ENCODE measurements around the gene NUMB.
A peak's percentile ranks its signal among the peaks of the same experiment; 100 is the strongest.

The NUMB gene

DNA sequence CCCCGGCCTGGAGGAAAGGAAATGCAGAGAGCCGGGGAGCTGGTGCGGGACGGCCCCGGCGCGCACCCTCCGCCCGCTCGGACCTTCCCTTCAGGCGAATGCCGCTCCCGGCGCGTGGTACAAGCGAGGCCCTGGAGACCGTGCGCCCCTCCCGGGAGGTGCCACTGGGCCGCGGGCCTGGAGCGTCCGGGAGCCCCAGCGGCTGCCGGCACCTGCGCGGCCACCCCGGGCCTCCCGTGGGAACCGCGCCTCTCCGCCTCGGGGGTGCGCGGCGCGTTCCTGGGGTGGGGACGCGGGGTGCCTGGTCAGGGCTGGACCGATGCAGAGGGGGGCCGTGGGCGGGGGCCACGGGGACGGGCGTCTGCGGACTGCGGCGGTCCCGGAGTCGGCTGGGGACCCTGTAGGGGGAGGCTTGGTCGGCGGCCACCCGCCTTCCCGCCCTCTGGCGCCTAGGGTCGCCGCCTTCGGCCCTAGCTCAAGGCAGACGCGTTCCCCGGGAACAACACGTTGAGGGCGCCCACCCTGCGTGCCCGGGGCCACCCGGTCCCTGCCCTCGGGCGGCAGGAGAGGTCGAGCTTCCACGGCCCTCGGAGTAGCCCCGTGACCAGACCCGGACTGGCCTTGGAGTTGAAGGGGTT lies 220.4 kb downstream of the NUMB start:
- no peaks in the 10 kb centered on the region for H3K36me3 ChIP-seq (ENCODE audit: control insufficient read depth in 1 of 2, insufficient read depth in 2 of 2, low read length in 2 of 2)
- no peak overlapping the region for H4K12ac ChIP-seq (ENCODE audit: low read depth, low read length)
- no peak overlapping the region for H4K8ac ChIP-seq (ENCODE audit: low read depth, low read length)
- peaks cover 2% of the 10 kb centered on the region for H3K9me3 ChIP-seq (ENCODE audit: insufficient read depth, low read depth, low read length)
- H3K9ac ChIP-seq (ENCODE audit: low read length): no peak overlapping the region
- H3K27me3 ChIP-seq (ENCODE audit: insufficient read depth, low read length): peaks cover 62% of the 10 kb centered on the region
- H3K23ac ChIP-seq (ENCODE audit: low read length): no peak overlapping the region
- no peak overlapping the region for H3K4ac ChIP-seq (ENCODE audit: low read depth, low read length)
- no CpG with 5 or more reads among the region's 73 CpGs for WGBS (ENCODE audit: extremely low coverage, insufficient coverage, insufficient read length)
- H3K27ac ChIP-seq (ENCODE audit: low read depth, low read length): no peak overlapping the region
- no peak overlapping the region for H3K18ac ChIP-seq (ENCODE audit: low read length)
- no peak overlapping the region for H2BK12ac ChIP-seq (ENCODE audit: low read length)
- no peaks in the 10 kb centered on the region for H3K79me1 ChIP-seq (ENCODE audit: low read length)
- H3K79me2 ChIP-seq (ENCODE audit: control insufficient read depth, insufficient read depth, low read length, poor library complexity): no peaks in the 10 kb centered on the region
- H2AFZ ChIP-seq (ENCODE audit: insufficient read depth, low read length, poor library complexity): peak overlapping the region; percentile 15
- no peak overlapping the region for H4K91ac ChIP-seq (ENCODE audit: low read depth, low read length)
- H2AK5ac ChIP-seq (ENCODE audit: low read length): no peak overlapping the region
- peak overlapping the region; percentile 59 for H3K4me3 ChIP-seq (ENCODE audit: low read depth, low read length)
- DNase-seq: no peak
- H2BK5ac ChIP-seq (ENCODE audit: low read depth, low read length, poor library complexity): no peak overlapping the region
- H3K4me2 ChIP-seq (ENCODE audit: low read length): peak overlapping the region; percentile 70
- no peak overlapping the region for H2BK120ac ChIP-seq (ENCODE audit: insufficient read depth, low read length, poor library complexity)
- no peak overlapping the region for H3K14ac ChIP-seq (ENCODE audit: low read length)
- peaks cover 8 to 10% of the 10 kb centered on the region in 2 experiments for H3K4me1 ChIP-seq (ENCODE audit: control insufficient read depth in 1 of 2, insufficient read depth in 2 of 2, low read length in 2 of 2)

GRCh38 chr14:73237219-73237785 lies 221.0 kb downstream of the NUMB start, which contains the start of gene PAPLN:
TSS of gene PAPLN (plus strand) at chr14:73237506. CDS start at chr14:73239779, 2,273 bp downstream.
- peaks cover 62% of the 10 kb centered on the region for H3K27me3 ChIP-seq (ENCODE audit: insufficient read depth, low read length)
- DNase-seq: peak in 1 of 2 donors; percentile 34
- no peak within 1 kb of the TSS for H3K27ac ChIP-seq (ENCODE audit: low read depth, low read length)
- no peaks in the 10 kb centered on the region for H3K79me2 ChIP-seq (ENCODE audit: control insufficient read depth, insufficient read depth, low read length, poor library complexity)
- H4K12ac ChIP-seq (ENCODE audit: low read depth, low read length): no peak within 1 kb of the TSS
- H3K4me3 ChIP-seq (ENCODE audit: low read depth, low read length): peak within 1 kb of the TSS; percentile 59
- WGBS (ENCODE audit: extremely low coverage, insufficient coverage, insufficient read length): no CpG with 5 or more reads among the region's 48 CpGs
- no peak within 1 kb of the TSS for H2BK12ac ChIP-seq (ENCODE audit: low read length)
- no peak within 1 kb of the TSS for H3K4ac ChIP-seq (ENCODE audit: low read depth, low read length)
- no peak within 1 kb of the TSS for H4K8ac ChIP-seq (ENCODE audit: low read depth, low read length)
- H3K14ac ChIP-seq (ENCODE audit: low read length): no peak within 1 kb of the TSS
- H4K91ac ChIP-seq (ENCODE audit: low read depth, low read length): no peak within 1 kb of the TSS
- no peak within 1 kb of the TSS for H3K23ac ChIP-seq (ENCODE audit: low read length)
- no peaks in the 10 kb centered on the region for H3K79me1 ChIP-seq (ENCODE audit: low read length)
- H3K4me1 ChIP-seq (ENCODE audit: control insufficient read depth in 1 of 2, insufficient read depth in 2 of 2, low read length in 2 of 2): peaks cover 8 to 10% of the 10 kb centered on the region in 2 experiments
- no peak within 1 kb of the TSS for H2BK5ac ChIP-seq (ENCODE audit: low read depth, low read length, poor library complexity)
- H2AK5ac ChIP-seq (ENCODE audit: low read length): no peak within 1 kb of the TSS
- peak within 1 kb of the TSS; percentile 70 for H3K4me2 ChIP-seq (ENCODE audit: low read length)
- H2AFZ ChIP-seq (ENCODE audit: insufficient read depth, low read length, poor library complexity): peak within 1 kb of the TSS; percentile 15
- no peak within 1 kb of the TSS for H3K18ac ChIP-seq (ENCODE audit: low read length)
- no peak within 1 kb of the TSS for H2BK120ac ChIP-seq (ENCODE audit: insufficient read depth, low read length, poor library complexity)
- no peak within 1 kb of the TSS for H3K9ac ChIP-seq (ENCODE audit: low read length)
- no peaks in the 10 kb centered on the region for H3K36me3 ChIP-seq (ENCODE audit: control insufficient read depth in 1 of 2, insufficient read depth in 2 of 2, low read length in 2 of 2)
- H3K9me3 ChIP-seq (ENCODE audit: insufficient read depth, low read depth, low read length): peaks cover 2% of the 10 kb centered on the region

GRCh38 chr14:73236752-73237218 lies 221.6 kb downstream of the NUMB start:
- Histone ChIP-seq H2AK5ac (ENCODE audit: low read length) (no peak overlapping the region), H4K12ac (ENCODE audit: low read depth, low read length) (no peak overlapping the region), H3K14ac (ENCODE audit: low read length) (no peak overlapping the region), H3K18ac (ENCODE audit: low read length) (no peak overlapping the region), H4K91ac (ENCODE audit: low read depth, low read length) (no peak overlapping the region), H3K4ac (ENCODE audit: low read depth, low read length) (no peak overlapping the region), H3K27ac (ENCODE audit: low read depth, low read length) (no peak overlapping the region), H3K4me3 (ENCODE audit: low read depth, low read length) (no peak overlapping the region), H3K23ac (ENCODE audit: low read length) (no peak overlapping the region), H2BK5ac (ENCODE audit: low read depth, low read length, poor library complexity) (no peak overlapping the region), H3K4me2 (ENCODE audit: low read length) (peak overlapping the region; percentile 70), H3K9ac (ENCODE audit: low read length) (no peak overlapping the region), H3K27me3 (ENCODE audit: insufficient read depth, low read length) (peaks cover 62% of the 10 kb centered on the region), H2BK120ac (ENCODE audit: insufficient read depth, low read length, poor library complexity) (no peak overlapping the region), H3K79me1 (ENCODE audit: low read length) (no peaks in the 10 kb centered on the region), H3K36me3 (ENCODE audit: control insufficient read depth in 1 of 2, insufficient read depth in 2 of 2, low read length in 2 of 2) (no peaks in the 10 kb centered on the region), H2AFZ (ENCODE audit: insufficient read depth, low read length, poor library complexity) (no peak overlapping the region), H3K4me1 (ENCODE audit: control insufficient read depth in 1 of 2, insufficient read depth in 2 of 2, low read length in 2 of 2) (peaks cover 8 to 10% of the 10 kb centered on the region in 2 experiments), H4K8ac (ENCODE audit: low read depth, low read length) (no peak overlapping the region), H3K79me2 (ENCODE audit: control insufficient read depth, insufficient read depth, low read length, poor library complexity) (no peaks in the 10 kb centered on the region), H2BK12ac (ENCODE audit: low read length) (no peak overlapping the region), H3K9me3 (ENCODE audit: insufficient read depth, low read depth, low read length) (peaks cover 2% of the 10 kb centered on the region)
- WGBS (ENCODE audit: extremely low coverage, insufficient coverage, insufficient read length): no CpG with 5 or more reads among the region's 7 CpGs
- no peak for DNase-seq

- Histone ChIP-seq H3K4me1 (ENCODE audit: control insufficient read depth in 1 of 2, insufficient read depth in 2 of 2, low read length in 2 of 2) (peaks cover 8 to 10% of the 10 kb centered on the region in 2 experiments), H3K9ac (ENCODE audit: low read length) (no peak overlapping the region), H2AK5ac (ENCODE audit: low read length) (no peak overlapping the region), H4K8ac (ENCODE audit: low read depth, low read length) (no peak overlapping the region), H2BK5ac (ENCODE audit: low read depth, low read length, poor library complexity) (no peak overlapping the region), H2BK12ac (ENCODE audit: low read length) (no peak overlapping the region), H3K4ac (ENCODE audit: low read depth, low read length) (no peak overlapping the region), H3K18ac (ENCODE audit: low read length) (no peak overlapping the region), H3K4me2 (ENCODE audit: low read length) (no peak overlapping the region), H2AFZ (ENCODE audit: insufficient read depth, low read length, poor library complexity) (no peak overlapping the region), H4K12ac (ENCODE audit: low read depth, low read length) (no peak overlapping the region), H3K4me3 (ENCODE audit: low read depth, low read length) (no peak overlapping the region), H3K79me1 (ENCODE audit: low read length) (no peaks in the 10 kb centered on the region), H3K14ac (ENCODE audit: low read length) (no peak overlapping the region), H3K36me3 (ENCODE audit: control insufficient read depth in 1 of 2, insufficient read depth in 2 of 2, low read length in 2 of 2) (no peaks in the 10 kb centered on the region), H3K27me3 (ENCODE audit: insufficient read depth, low read length) (peaks cover 62% of the 10 kb centered on the region), H3K9me3 (ENCODE audit: insufficient read depth, low read depth, low read length) (peaks cover 2% of the 10 kb centered on the region), H2BK120ac (ENCODE audit: insufficient read depth, low read length, poor library complexity) (no peak overlapping the region), H3K23ac (ENCODE audit: low read length) (no peak overlapping the region), H4K91ac (ENCODE audit: low read depth, low read length) (no peak overlapping the region), H3K27ac (ENCODE audit: low read depth, low read length) (no peak overlapping the region), H3K79me2 (ENCODE audit: control insufficient read depth, insufficient read depth, low read length, poor library complexity) (no peaks in the 10 kb centered on the region)
- DNase-seq: no peak
- WGBS (ENCODE audit: extremely low coverage, insufficient coverage, insufficient read length): no CpG with 5 or more reads among the region's 11 CpGs
Observed at GRCh38 chr14:73236157-73236556, 222.2 kb downstream of the NUMB start.
